Epidermal melanocyte (primary cell): ENCODE data around the gene MYOG.

Experiments
- DNase-seq: peaks from one replicate; pipeline ENCODE4 v3.0.0; 2011; ENCODE audit warnings: low spot score; ENCODE audit not compliant: insufficient read length

MYOG gene

GRCh38 chr1:203090421-203091198 is 4.8 kb upstream of the MYOG start:
- no peak for DNase-seq

GRCh38 chr1:203089651-203090045 is 3.8 kb upstream of the MYOG start:
- no peak for DNase-seq

DNA sequence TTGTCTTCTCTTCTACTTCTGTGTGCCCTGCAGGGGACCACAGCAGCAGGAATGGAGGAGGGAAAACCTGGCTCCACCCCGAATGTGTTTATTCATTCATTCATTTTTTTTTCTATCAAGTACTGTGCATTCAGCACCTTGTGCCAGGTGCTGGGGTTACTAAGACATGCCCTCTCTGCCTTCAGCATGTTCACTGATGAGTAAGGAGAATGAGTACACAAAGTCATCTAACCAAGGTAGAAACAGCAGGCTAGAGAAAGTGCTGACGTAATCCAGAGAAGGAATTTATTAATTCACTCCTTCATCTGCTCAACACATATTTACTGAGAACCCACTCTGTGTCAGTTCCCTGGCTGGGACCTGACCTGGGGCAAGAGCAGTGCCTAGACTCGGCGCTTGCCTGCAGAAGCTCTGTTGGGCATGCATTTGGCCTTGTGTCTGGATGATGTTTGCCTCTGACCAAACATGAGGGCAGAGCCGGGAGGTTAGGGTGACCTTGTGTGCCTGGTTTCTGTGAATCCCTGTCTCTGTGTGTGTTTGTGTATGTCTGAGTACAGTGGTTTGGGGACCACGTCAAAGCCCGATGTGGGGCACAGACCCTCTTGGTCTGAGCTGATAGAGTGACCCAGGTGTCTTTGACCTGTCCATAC is 3.3 kb upstream of the MYOG start:
- no peak for DNase-seq

GRCh38 chr1:203088441-203088840 is 2.6 kb upstream of the MYOG start:
- DNase-seq: no peak

GRCh38 chr1:203086992-203087763 is 1.4 kb upstream of the MYOG start:
- no peak for DNase-seq

GRCh38 chr1:203084588-203085527 is 954 bp downstream of the MYOG start:
- DNase-seq: no peak

DNA sequence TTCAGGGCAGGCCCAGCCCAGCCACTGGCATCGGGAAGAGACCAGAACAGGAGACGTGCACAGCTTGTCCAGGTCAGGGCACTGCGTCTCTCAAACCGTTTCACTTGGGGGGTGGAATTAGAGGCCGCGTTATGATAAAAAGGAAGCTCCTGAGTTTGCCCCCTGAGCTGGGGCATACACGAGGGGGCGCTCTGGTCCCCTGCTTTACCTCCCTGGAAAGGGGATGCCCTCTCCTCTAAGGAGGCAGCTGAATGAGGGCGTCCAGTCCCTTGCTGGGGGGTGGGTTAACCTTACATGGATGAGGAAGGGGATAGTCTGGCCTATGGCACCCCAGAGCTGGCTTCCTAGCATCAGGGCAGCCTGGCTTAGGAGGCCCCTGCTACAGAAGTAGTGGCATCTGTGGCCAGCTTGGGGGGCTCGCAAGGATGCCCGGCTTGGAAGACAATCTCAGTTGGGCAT is 2.3 kb downstream of the MYOG start:
- no peak for DNase-seq

GRCh38 chr1:203082571-203083462 is 3.0 kb downstream of the MYOG start:
- no peak for DNase-seq

DNA sequence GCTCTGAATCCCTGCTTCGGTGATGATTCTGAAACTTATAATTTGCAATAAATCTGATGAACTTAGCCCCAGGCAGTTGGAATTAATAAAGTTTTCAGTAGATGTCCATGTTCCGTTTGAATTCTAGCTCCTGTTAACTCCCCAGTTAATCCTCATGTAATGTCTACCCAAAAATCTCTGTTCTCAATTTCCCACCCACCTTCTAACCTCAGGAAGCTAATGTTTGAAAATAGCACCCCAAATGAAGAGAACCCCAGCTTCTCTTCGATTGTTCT is 3.6 kb downstream of the MYOG start:
- DNase-seq: no peak

DNA sequence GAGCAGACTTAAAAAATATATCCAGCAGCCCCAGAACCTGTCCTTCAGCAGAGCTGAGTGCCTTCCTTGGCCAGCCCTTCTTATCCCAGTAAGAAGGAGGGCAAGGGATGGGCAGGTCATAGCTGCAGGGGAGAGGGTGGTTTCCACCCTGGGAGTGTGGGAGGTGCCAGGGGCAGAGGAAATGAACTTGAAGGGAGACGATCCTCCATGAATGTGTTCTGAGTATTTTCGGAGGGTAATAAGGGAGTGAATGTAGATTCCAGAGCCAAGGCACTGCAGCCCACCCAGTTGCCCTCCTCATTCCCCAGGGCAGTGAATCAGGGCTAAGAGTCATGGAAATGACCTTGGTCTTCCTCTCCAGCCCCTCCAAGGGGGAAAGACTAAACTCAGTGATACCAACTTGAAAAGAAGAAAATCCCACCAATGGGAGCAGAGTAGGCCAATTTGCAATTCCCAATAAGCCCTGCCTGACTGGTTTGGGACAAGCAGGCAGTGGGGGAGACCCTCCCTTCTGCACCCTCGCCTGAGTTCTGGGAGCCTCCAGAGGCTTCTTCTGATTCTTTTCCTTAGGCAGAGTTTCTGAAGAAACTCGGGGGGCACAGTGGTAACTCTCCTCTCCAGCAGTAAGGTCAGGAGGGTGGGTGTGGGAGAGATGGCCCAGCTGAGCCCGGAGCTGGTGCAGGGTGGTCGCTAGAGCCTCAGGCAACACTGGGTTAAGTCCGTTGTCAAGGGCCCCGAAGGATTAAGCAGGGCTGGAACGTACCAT is 4.2 kb downstream of the MYOG start:
- DNase-seq: no peak

- DNase-seq: no peak
These were observed 5.4 kb downstream of the MYOG start for GRCh38 chr1:203080456-203080855.

- no peak for DNase-seq
These were observed 7.3 kb downstream of the MYOG start for GRCh38 chr1:203078478-203078877.

GRCh38 chr1:203077956-203078355 is 7.9 kb downstream of the MYOG start:
- DNase-seq: no peak

DNA sequence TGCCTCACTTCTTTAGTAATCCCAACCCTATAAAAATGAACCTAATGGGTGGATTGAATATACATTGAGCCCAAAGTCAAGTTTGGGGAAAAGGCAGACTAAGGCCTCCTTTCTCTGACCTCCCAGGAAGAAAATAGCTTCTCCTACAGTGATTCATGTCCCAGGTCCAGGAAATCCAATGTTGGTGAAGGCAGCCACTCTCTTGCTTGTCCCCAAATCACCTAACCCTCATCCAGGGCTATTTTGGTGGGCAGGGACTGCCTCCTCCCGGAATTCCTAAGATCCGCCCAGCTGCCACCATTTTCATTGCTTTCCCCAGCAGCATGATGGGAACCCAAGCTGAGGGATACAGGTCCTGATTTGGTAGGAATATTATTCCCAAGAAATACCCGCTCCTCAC is 8.4 kb downstream of the MYOG start:
- no peak for DNase-seq

DNA sequence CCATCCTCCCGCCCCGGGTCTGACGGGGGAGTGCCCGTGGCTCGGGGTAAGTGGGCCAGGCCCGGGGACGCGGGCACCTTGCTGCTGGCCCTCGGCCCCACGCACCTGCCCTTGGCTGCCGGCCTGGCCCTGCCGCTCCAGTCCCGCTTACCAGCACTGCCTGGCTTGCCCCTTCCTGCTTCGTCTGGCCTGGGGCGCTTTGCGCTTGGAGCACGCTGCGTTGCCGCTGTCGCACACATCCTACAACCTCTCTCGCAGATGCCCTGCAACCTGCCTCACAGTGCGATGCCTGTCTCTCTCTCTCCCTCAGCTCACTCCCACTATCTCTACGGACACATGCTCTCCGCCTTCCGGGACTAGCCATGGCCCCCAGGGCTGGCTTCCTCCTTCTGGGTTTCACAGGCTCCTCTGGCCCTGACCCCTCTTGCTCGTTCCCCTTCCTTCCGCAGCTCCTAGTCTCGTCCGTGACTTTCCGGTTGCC is 9.7 kb downstream of the MYOG start:
- DNase-seq: no peak

DNA sequence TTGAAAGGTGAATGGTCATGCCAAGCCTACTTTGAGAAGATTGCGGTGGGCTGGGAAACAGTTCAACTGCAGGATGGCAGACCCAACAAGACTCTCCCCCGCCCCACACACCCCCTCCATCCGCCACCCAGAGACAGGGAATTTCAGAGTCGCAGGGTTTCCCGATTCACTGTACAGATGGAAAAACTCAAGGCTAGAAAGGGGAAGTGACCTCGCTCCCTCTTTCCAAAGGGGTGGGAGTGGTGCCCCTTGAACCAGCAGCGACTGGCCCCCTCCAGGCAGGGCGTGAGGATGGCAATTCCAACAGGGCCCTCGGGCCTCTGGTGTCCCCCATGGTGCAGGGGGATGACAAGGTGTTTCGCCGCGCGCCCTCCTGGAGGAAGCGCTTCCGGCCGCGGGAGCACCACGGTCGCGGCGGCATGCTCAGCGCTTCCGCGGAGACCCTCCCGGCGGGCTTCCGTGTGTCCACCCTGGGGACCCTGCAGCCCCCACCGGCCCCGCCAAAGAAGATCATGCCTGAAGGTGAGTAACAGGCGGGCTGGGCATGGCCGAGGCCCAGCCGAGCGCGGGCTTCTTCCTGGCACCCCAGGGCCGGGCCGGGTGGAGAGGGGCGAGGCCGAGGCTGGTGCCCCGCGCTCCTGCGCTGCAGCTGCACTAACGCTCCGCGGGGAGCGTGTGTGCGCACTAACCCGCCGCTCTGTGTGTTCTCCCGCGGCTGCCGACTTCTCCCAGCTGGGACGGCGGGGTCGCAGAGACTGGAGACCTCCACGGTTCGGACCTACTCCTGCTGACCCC is 10.4 kb downstream of the MYOG start:
- DNase-seq: no peak

- no peak for DNase-seq
These were observed 11.2 kb downstream of the MYOG start for GRCh38 chr1:203074610-203075009.

DNA sequence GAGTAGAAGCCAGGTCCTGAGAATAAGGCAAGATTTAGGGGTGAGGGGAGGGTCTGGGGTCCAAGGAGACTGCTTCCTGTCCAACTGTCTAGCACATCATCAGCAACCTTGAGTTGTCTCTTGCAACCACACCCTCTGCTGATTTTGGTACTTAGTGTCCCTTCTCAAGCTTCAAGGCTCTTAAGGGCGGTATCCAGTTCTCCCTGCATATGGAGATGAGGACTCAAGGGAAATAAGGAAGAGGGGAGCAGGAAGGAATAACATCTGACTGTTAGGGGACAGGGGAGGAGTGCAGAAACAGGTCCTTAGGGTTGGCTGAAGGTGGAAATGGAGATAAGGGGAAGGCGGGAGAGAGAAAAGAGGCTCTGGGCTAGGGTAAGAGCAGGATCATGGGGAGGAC is 12.3 kb downstream of the MYOG start:
- no peak for DNase-seq

- no peak for DNase-seq
These were observed 12.9 kb downstream of the MYOG start for GRCh38 chr1:203072911-203073310.
